Measurements from ENCODE around the gene MRGPRE.
"Not testable (repeated sequence)": the region's sequence is repeated elsewhere in the genome, so short reads cannot be mapped to it uniquely, and the experiment has no call there.

Gene MRGPRE

GRCh38 chr11:3231851-3232744, at the start of gene MRGPRE:
MRGPRE (minus strand) TSS chr11:3232417; CDS start chr11:3228799, 3,618 bp downstream.
- Mint-ChIP-seq H3K27me3 (ENCODE audit: low read depth) (peaks cover 6% of the 10 kb centered on the region), H3K4me1 (ENCODE audit: low read depth) (no peaks in the 10 kb centered on the region), H3K4me3 (no peak within 1 kb of the TSS), H3K27ac (no peak within 1 kb of the TSS), H3K9me3 (no peaks in the 10 kb centered on the region), H3K36me3 (ENCODE audit: low read depth) (no peaks in the 10 kb centered on the region)
- DNase-seq (ENCODE audit: low spot score) = no peak

- not testable (repeated sequence) for DNase-seq (ENCODE audit: low spot score); H3K27ac Mint-ChIP-seq; H3K9me3 Mint-ChIP-seq; H3K4me3 Mint-ChIP-seq; H3K36me3 Mint-ChIP-seq (ENCODE audit: low read depth); H3K4me1 Mint-ChIP-seq (ENCODE audit: low read depth); H3K27me3 Mint-ChIP-seq (ENCODE audit: low read depth)
Measured at GRCh38 chr11:3281146-3281545, 48.9 kb upstream of the MRGPRE start.

GRCh38 chr11:3280662-3281061, 48.4 kb upstream of the MRGPRE start:
- H3K9me3 Mint-ChIP-seq; H3K27ac Mint-ChIP-seq; H3K27me3 Mint-ChIP-seq (ENCODE audit: low read depth); DNase-seq (ENCODE audit: low spot score); H3K36me3 Mint-ChIP-seq (ENCODE audit: low read depth); H3K4me1 Mint-ChIP-seq (ENCODE audit: low read depth); H3K4me3 Mint-ChIP-seq: not testable (repeated sequence)

- H3K36me3 Mint-ChIP-seq (ENCODE audit: low read depth); H3K4me3 Mint-ChIP-seq; H3K27me3 Mint-ChIP-seq (ENCODE audit: low read depth); H3K9me3 Mint-ChIP-seq; H3K27ac Mint-ChIP-seq; DNase-seq (ENCODE audit: low spot score); H3K4me1 Mint-ChIP-seq (ENCODE audit: low read depth): not testable (repeated sequence)
Measured at GRCh38 chr11:3278922-3279321, 46.7 kb upstream of the MRGPRE start.

- not testable (repeated sequence) for H3K27ac Mint-ChIP-seq; H3K4me1 Mint-ChIP-seq (ENCODE audit: low read depth); H3K4me3 Mint-ChIP-seq; DNase-seq (ENCODE audit: low spot score); H3K27me3 Mint-ChIP-seq (ENCODE audit: low read depth); H3K36me3 Mint-ChIP-seq (ENCODE audit: low read depth); H3K9me3 Mint-ChIP-seq
Measured at GRCh38 chr11:3273629-3274028, 41.4 kb upstream of the MRGPRE start.

GRCh38 chr11:3262548-3262947, 30.3 kb upstream of the MRGPRE start:
- not testable (repeated sequence) for H3K4me1 Mint-ChIP-seq (ENCODE audit: low read depth); DNase-seq (ENCODE audit: low spot score); H3K27me3 Mint-ChIP-seq (ENCODE audit: low read depth); H3K27ac Mint-ChIP-seq; H3K36me3 Mint-ChIP-seq (ENCODE audit: low read depth); H3K4me3 Mint-ChIP-seq; H3K9me3 Mint-ChIP-seq

GRCh38 chr11:3261831-3262230, 29.6 kb upstream of the MRGPRE start:
- not testable (repeated sequence) for DNase-seq (ENCODE audit: low spot score); H3K4me3 Mint-ChIP-seq; H3K27me3 Mint-ChIP-seq (ENCODE audit: low read depth); H3K4me1 Mint-ChIP-seq (ENCODE audit: low read depth); H3K9me3 Mint-ChIP-seq; H3K27ac Mint-ChIP-seq; H3K36me3 Mint-ChIP-seq (ENCODE audit: low read depth)

- H3K4me3 Mint-ChIP-seq; DNase-seq (ENCODE audit: low spot score); H3K9me3 Mint-ChIP-seq; H3K36me3 Mint-ChIP-seq (ENCODE audit: low read depth); H3K27ac Mint-ChIP-seq; H3K4me1 Mint-ChIP-seq (ENCODE audit: low read depth); H3K27me3 Mint-ChIP-seq (ENCODE audit: low read depth): not testable (repeated sequence)
Measured at GRCh38 chr11:3257509-3257908, 25.3 kb upstream of the MRGPRE start.

- not testable (repeated sequence) for H3K27me3 Mint-ChIP-seq (ENCODE audit: low read depth); H3K4me3 Mint-ChIP-seq; H3K4me1 Mint-ChIP-seq (ENCODE audit: low read depth); H3K9me3 Mint-ChIP-seq; H3K27ac Mint-ChIP-seq; H3K36me3 Mint-ChIP-seq (ENCODE audit: low read depth); DNase-seq (ENCODE audit: low spot score)
Measured at GRCh38 chr11:3255241-3255640, 23.0 kb upstream of the MRGPRE start.

- not testable (repeated sequence) for H3K27ac Mint-ChIP-seq; H3K27me3 Mint-ChIP-seq (ENCODE audit: low read depth); H3K4me1 Mint-ChIP-seq (ENCODE audit: low read depth); H3K4me3 Mint-ChIP-seq; DNase-seq (ENCODE audit: low spot score); H3K36me3 Mint-ChIP-seq (ENCODE audit: low read depth); H3K9me3 Mint-ChIP-seq
Measured at GRCh38 chr11:3254773-3255172, 22.6 kb upstream of the MRGPRE start.

GRCh38 chr11:3245071-3245470, 12.9 kb upstream of the MRGPRE start:
- Mint-ChIP-seq H3K9me3 (peaks cover 4% of the 10 kb centered on the region), H3K27me3 (ENCODE audit: low read depth) (peaks cover 2% of the 10 kb centered on the region), H3K4me1 (ENCODE audit: low read depth) (no peaks in the 10 kb centered on the region), H3K36me3 (ENCODE audit: low read depth) (no peaks in the 10 kb centered on the region), H3K4me3 (no peak overlapping the region), H3K27ac (no peak overlapping the region)
- no peak for DNase-seq (ENCODE audit: low spot score)

GRCh38 chr11:3243880-3244279, 11.7 kb upstream of the MRGPRE start:
- Mint-ChIP-seq H3K9me3 (peaks cover 4% of the 10 kb centered on the region), H3K4me1 (ENCODE audit: low read depth) (no peaks in the 10 kb centered on the region), H3K27ac (no peak overlapping the region), H3K36me3 (ENCODE audit: low read depth) (no peaks in the 10 kb centered on the region), H3K4me3 (no peak overlapping the region), H3K27me3 (ENCODE audit: low read depth) (peaks cover 2% of the 10 kb centered on the region)
- no peak for DNase-seq (ENCODE audit: low spot score)

GRCh38 chr11:3237119-3237518, 4.9 kb upstream of the MRGPRE start:
- Mint-ChIP-seq H3K9me3 (no peaks in the 10 kb centered on the region), H3K4me1 (ENCODE audit: low read depth) (no peaks in the 10 kb centered on the region), H3K4me3 (no peak overlapping the region), H3K27ac (no peak overlapping the region), H3K36me3 (ENCODE audit: low read depth) (no peaks in the 10 kb centered on the region), H3K27me3 (ENCODE audit: low read depth) (peaks cover 6% of the 10 kb centered on the region)
- no peak for DNase-seq (ENCODE audit: low spot score)

- DNase-seq (ENCODE audit: low spot score) = no peak
- no peaks in the 10 kb centered on the region for H3K4me1 Mint-ChIP-seq (ENCODE audit: low read depth)
- no peak overlapping the region for H3K27ac Mint-ChIP-seq
- H3K9me3 Mint-ChIP-seq = no peaks in the 10 kb centered on the region
- H3K4me3 Mint-ChIP-seq = no peak overlapping the region
- H3K36me3 Mint-ChIP-seq (ENCODE audit: low read depth) = no peaks in the 10 kb centered on the region
- H3K27me3 Mint-ChIP-seq (ENCODE audit: low read depth) = peaks cover 6% of the 10 kb centered on the region
Measured at GRCh38 chr11:3234846-3235245, 2.6 kb upstream of the MRGPRE start.

GRCh38 chr11:3232956-3233355, 739 bp upstream of the MRGPRE start:
- H3K9me3 Mint-ChIP-seq = no peaks in the 10 kb centered on the region
- no peak overlapping the region for H3K27ac Mint-ChIP-seq
- no peak overlapping the region for H3K4me3 Mint-ChIP-seq
- no peak for DNase-seq (ENCODE audit: low spot score)
- H3K36me3 Mint-ChIP-seq (ENCODE audit: low read depth) = no peaks in the 10 kb centered on the region
- no peaks in the 10 kb centered on the region for H3K4me1 Mint-ChIP-seq (ENCODE audit: low read depth)
- peaks cover 6% of the 10 kb centered on the region for H3K27me3 Mint-ChIP-seq (ENCODE audit: low read depth)
